Thoracic aorta (tissue), 2 donors: ENCODE data around the gene ADTRP. TPM values are rescaled to one million over a fixed set of nuclear protein-coding genes. Genes with fewer than 3 reads are reported as not detected.

Experiments used
- ATAC-seq: fragments of 150-250 bp; one replicate; pipeline ENCODE4 v1.8.0; 2017; ENCODE audit warnings: low read depth; ENCODE audit not compliant: insufficient number of reproducible peaks, low FRiP score
- DNase-seq: peaks from one replicate; pipeline ENCODE4 v3.0.0-alpha.2; 2020; ENCODE audit warnings: low spot score
- H3K27ac ChIP-seq, 2 donors: fragments of 200-600 bp; sonication (generic); 1 replicate in 1 of 2; 2 replicates in 1 of 2; pipeline ENCODE4 v1.5.1; 2016; ENCODE audit warnings: mild to moderate bottlenecking in 2 of 2, moderate library complexity in 2 of 2
- H3K27me3 ChIP-seq: fragments of 200-600 bp; sonication (generic); replicated peaks from 2 replicates; pipeline ENCODE4 v1.6.0; 2016; ENCODE audit warnings: mild to moderate bottlenecking; ENCODE audit not compliant: insufficient read depth
- H3K36me3 ChIP-seq: fragments of 200-600 bp; sonication (generic); one replicate; pipeline ENCODE4 v1.5.1; 2016
- H3K4me1 ChIP-seq, 2 donors: fragments of 200-600 bp; sonication (generic); 1 replicate in 1 of 2; 2 replicates in 1 of 2; pipeline versions ENCODE4 v1.5.1 to v1.6.0; 2016; ENCODE audit warnings: low read depth in 2 of 2, mild to moderate bottlenecking in 1 of 2; ENCODE audit not compliant: control insufficient read depth in 1 of 2
- H3K4me3 ChIP-seq: fragments of 200-600 bp; sonication (generic); 2 replicates; pipeline ENCODE4 v1.5.1; 2016; ENCODE audit warnings: mild to moderate bottlenecking
- H3K9me3 ChIP-seq: fragments of 200-600 bp; sonication (generic); 2 replicates; pipeline ENCODE4 v1.5.1; 2016
- total RNA-seq, 2 donors: library from RNA; depleted of rRNA; stranded (reverse); fragments of >200 nt; gene quantifications; one replicate each; pipeline versions ENCODE4 v1.1.0 to v1.2.3, GENCODE V29; 2016
- TF ChIP-seq, protein P1 (sequence below): fragments of 200-600 bp; sonication (generic); IDR thresholded peaks from one replicate; pipeline ENCODE4 v1.5.1; 2019; ENCODE audit warnings: antibody characterized with exemption

Gene ADTRP
- total RNA-seq, 2 donors from 2014 or later: not detected

DNA sequence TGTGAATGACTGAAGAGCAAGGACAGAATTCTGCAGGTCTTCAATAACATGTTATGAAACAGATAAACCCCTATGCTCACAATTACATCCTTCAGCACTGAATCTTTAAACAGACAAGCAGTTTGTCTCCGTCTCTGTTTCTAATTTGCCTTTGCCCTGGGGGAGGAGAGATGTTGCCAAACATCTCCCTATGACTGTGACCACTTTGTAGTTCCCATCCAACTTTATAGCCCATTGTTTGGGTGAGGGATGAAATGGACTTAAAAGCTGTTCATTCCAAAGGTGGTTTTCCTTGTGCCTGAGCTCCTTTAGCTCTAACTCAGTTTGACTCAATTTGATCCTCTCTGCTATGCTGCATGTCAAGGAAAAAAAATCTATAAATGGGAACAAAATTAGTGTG, 19.5 kb upstream of the ADTRP start:
- ATAC-seq: no peak
- TF ChIP-seq, protein P1, sequence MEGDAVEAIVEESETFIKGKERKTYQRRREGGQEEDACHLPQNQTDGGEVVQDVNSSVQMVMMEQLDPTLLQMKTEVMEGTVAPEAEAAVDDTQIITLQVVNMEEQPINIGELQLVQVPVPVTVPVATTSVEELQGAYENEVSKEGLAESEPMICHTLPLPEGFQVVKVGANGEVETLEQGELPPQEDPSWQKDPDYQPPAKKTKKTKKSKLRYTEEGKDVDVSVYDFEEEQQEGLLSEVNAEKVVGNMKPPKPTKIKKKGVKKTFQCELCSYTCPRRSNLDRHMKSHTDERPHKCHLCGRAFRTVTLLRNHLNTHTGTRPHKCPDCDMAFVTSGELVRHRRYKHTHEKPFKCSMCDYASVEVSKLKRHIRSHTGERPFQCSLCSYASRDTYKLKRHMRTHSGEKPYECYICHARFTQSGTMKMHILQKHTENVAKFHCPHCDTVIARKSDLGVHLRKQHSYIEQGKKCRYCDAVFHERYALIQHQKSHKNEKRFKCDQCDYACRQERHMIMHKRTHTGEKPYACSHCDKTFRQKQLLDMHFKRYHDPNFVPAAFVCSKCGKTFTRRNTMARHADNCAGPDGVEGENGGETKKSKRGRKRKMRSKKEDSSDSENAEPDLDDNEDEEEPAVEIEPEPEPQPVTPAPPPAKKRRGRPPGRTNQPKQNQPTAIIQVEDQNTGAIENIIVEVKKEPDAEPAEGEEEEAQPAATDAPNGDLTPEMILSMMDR: no peak
- Histone ChIP-seq H3K4me3 (no peak overlapping the region), H3K4me1 (peaks cover 0 to 6% of the 10 kb centered on the region in 2 donors), H3K36me3 (no peaks in the 10 kb centered on the region), H3K27me3 (no peaks in the 10 kb centered on the region), H3K27ac (no peak overlapping the region), H3K9me3 (no peaks in the 10 kb centered on the region)
- DNase-seq: no peak

DNA sequence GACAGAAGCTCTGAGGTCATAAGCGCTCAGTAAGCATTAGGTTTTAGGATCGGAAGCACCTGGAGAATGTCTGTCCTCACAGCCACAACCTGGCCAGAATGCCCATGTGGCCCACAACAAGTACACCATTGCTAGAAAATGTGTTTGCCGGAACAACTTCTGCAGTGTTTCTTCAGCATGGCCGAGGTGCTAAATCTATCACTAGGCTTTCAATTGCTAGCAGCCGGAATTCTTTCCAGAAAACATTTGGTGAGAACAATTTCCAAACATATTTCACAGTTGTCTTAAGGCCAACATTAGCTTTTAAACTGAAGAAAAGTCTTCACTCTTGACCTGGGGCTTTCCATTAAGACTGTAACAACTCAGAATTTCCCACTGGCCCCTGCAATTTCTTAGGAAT, 18.2 kb upstream of the ADTRP start:
- no peaks in the 10 kb centered on the region for H3K9me3 ChIP-seq
- no peak overlapping the region for H3K27ac ChIP-seq
- peaks cover 0 to 6% of the 10 kb centered on the region in 2 donors for H3K4me1 ChIP-seq
- H3K4me3 ChIP-seq: no peak overlapping the region
- no peak for ATAC-seq
- no peaks in the 10 kb centered on the region for H3K36me3 ChIP-seq
- H3K27me3 ChIP-seq: no peaks in the 10 kb centered on the region
- no peak for DNase-seq
- TF ChIP-seq, protein P1: no peak

DNA sequence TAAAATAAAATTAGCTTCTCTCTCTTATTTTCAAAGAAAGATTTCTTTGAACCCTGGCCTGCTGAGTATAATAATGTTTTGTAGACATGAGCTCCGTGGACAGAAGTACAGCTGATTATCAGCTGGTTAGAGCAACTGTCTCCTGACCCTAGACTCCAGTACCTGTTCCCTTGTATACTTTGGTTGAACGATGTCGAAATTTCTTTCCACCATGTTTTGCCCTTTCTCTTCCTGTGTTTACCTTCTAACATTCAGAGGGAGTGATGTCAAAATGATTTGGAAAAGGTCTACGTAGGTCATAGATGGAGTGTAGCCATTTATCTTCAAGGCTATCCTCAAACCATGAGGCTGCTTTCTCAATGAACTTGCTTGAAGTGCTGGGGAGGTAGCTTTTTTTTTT, 16.8 kb upstream of the ADTRP start:
- DNase-seq: no peak
- Histone ChIP-seq H3K4me1 (peaks cover 0 to 6% of the 10 kb centered on the region in 2 donors), H3K36me3 (no peaks in the 10 kb centered on the region), H3K27me3 (no peaks in the 10 kb centered on the region), H3K9me3 (no peaks in the 10 kb centered on the region), H3K4me3 (no peak overlapping the region), H3K27ac (peak overlapping the region in 1 of 2 donors; percentile 33)
- no peak for ATAC-seq
- TF ChIP-seq, protein P1: no peak

DNA sequence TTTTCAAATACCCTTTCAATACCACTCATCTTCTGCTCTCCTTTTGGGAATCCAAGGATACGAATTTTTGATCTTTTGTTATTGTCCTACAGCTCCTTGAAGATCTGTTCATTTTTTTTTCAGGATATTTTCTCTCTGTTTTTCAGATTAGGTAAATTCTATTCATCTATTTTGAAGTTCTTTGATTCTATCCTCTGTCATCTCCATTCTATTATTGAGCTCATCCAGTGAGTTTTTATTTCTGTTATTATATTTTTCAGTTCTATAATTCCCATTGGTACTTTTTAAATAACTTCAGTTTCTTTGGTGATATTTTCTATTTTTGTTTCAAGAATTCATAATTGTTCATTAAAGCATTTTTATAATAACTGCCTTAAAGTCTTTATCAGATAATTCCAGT, 14.7 kb upstream of the ADTRP start:
- H3K27ac ChIP-seq: no peak overlapping the region
- no peak for DNase-seq
- H3K27me3 ChIP-seq: no peaks in the 10 kb centered on the region
- no peak for ATAC-seq
- peaks cover 0 to 6% of the 10 kb centered on the region in 2 donors for H3K4me1 ChIP-seq
- no peak overlapping the region for H3K4me3 ChIP-seq
- TF ChIP-seq, protein P1: no peak
- H3K36me3 ChIP-seq: no peaks in the 10 kb centered on the region
- no peaks in the 10 kb centered on the region for H3K9me3 ChIP-seq

DNA sequence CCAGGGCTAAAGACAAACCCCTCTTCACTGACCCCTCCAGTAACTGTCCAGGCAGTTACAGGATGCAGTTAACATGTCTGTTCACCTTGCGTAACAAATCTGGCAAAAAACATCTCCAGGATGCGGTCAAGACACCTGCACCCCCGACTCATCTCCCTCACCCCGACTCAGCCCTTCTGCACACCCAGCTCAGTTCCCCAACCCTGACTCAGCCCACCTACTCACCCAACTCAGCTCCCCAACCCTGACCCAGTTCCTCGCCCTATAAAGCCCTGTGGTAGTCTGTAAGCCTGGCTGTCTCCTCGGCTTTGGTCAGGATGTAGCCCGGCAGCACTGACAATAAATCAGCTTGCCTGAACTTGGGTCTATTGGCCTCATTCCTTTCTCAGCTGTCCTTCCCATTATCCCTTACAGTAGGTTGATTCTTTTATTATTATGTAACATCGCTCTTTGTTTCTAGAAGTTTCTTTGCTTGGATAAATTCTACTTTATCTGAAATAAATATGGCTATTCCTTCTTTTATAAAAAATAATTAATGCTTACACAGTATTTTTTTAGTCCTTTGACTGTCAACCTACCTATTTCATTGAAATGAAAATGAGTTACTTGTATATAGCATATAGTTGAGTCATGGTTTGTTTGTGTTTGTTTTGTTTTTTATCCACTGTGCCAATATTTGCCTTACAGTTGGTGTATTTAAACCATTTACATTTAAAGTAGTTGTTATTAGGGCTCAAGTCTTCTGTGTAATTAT, 12.9 kb upstream of the ADTRP start:
- ATAC-seq (no peak), DNase-seq (no peak)
- Histone ChIP-seq H3K9me3 (no peaks in the 10 kb centered on the region), H3K4me1 (peaks cover 0 to 6% of the 10 kb centered on the region in 2 donors), H3K36me3 (no peaks in the 10 kb centered on the region), H3K27ac (no peak overlapping the region), H3K27me3 (no peaks in the 10 kb centered on the region), H3K4me3 (no peak overlapping the region)
- TF ChIP-seq, protein P1: no peak
